GM13976 (cell line): ENCODE data around the gene CACNA2D3.

Experiments
- DNase-seq: peaks from one replicate; pipeline ENCODE4 v3.0.0; 2012; ENCODE audit warnings: low spot score
- CTCF ChIP-seq: IDR thresholded peaks from 2 replicates; pipeline ENCODE4 v1.5.1; 2012; ENCODE audit warnings: borderline replicate concordance, mild to moderate bottlenecking; ENCODE audit not compliant: insufficient read depth; ENCODE audit errors: extremely low read depth, missing control alignments, control extremely low read depth
- in situ Hi-C: fragments of 300-500 bp; cut with MboI; formaldehyde crosslinking; loops from one replicate; pipeline ENCODE4 v1.12.0; 2022; ENCODE audit warnings: low sequenced_read_pairs, mixed read lengths, inconsistent platforms; ENCODE audit not compliant: unreplicated experiment

CACNA2D3 gene

GRCh38 chr3:54556630-54557029, 434.3 kb downstream of the CACNA2D3 start:
- in situ Hi-C loops, result no loop called here
- DNase-seq, result no peak
- no peak for TF ChIP-seq CTCF

GRCh38 chr3:54557538-54558428, 435.4 kb downstream of the CACNA2D3 start:
- DNase-seq, result no peak

GRCh38 chr3:54563501-54564200, 441.3 kb downstream of the CACNA2D3 start:
- no peak for DNase-seq
- no peak for TF ChIP-seq CTCF
- in situ Hi-C loops, result no loop called here

More at GRCh38 chr3:54557538-54558428, 435.4 kb downstream of the CACNA2D3 start:
- no peak for TF ChIP-seq CTCF
- in situ Hi-C loops, result no loop called here

GRCh38 chr3:54564374-54564925, 442.1 kb downstream of the CACNA2D3 start:
- no peak for DNase-seq
- in situ Hi-C loops, result no loop called here

GRCh38 chr3:54565956-54566355, 443.6 kb downstream of the CACNA2D3 start:
- no peak for DNase-seq
- in situ Hi-C loops, result no loop called here
- TF ChIP-seq CTCF, result no peak

More at GRCh38 chr3:54564374-54564925, 442.1 kb downstream of the CACNA2D3 start:
- no peak for TF ChIP-seq CTCF

GRCh38 chr3:54567949-54568348, 445.6 kb downstream of the CACNA2D3 start:
- TF ChIP-seq CTCF, result no peak
- DNase-seq, result no peak
- in situ Hi-C loops, result no loop called here
